ENCODE data around the gene REXO4.
A peak's percentile ranks its signal among the peaks of the same experiment; 100 is the strongest.

The REXO4 gene

GRCh38 chr9:133457748-133458147 is 39.9 kb upstream of the REXO4 start:
- no peak for DNase-seq (ENCODE audit: low spot score)
- no peak overlapping the region for H2BK12ac ChIP-seq (ENCODE audit: low read length)
- H3K79me1 ChIP-seq (ENCODE audit: low read depth, low read length) = peaks cover 14% of the 10 kb centered on the region
- WGBS, 2 donors (ENCODE audit: extremely low coverage in 2 of 2, insufficient read length in 2 of 2, insufficient replicate concordance in 1 of 2) = no CpG with 5 or more reads among the region's 11 CpGs
- H2BK120ac ChIP-seq (ENCODE audit: low read depth, low read length) = no peak overlapping the region
- no peak overlapping the region for H3K4me2 ChIP-seq (ENCODE audit: insufficient read depth, low read length, poor library complexity, severe bottlenecking)
- no peak overlapping the region for H2AFZ ChIP-seq (ENCODE audit: low read length)
- H4K8ac ChIP-seq (ENCODE audit: low read depth, low read length) = no peak overlapping the region
- H3K18ac ChIP-seq (ENCODE audit: low read length) = no peak overlapping the region
- H3K23ac ChIP-seq (ENCODE audit: low read depth, low read length, poor library complexity) = no peak overlapping the region
- H3K36me3 ChIP-seq (replicated peaks in 1 of 2; ENCODE audit: control insufficient read depth in 2 of 2, insufficient read depth in 2 of 2, low read length in 2 of 2) = peaks cover 0 to 2% of the 10 kb centered on the region in 2 donors
- H2BK15ac ChIP-seq (ENCODE audit: low read length) = no peak overlapping the region
- no peak overlapping the region for H3K14ac ChIP-seq (ENCODE audit: low read length)
- no peak overlapping the region for H3K9ac ChIP-seq (ENCODE audit: low read depth, low read length, poor library complexity)
- H3K4me3 ChIP-seq (ENCODE audit: low read length in 2 of 2) = no peak overlapping the region
- no peak overlapping the region for H4K91ac ChIP-seq (ENCODE audit: low read depth, low read length, poor library complexity)
- H3K4me1 ChIP-seq (ENCODE audit: control insufficient read depth in 2 of 2, insufficient read depth in 1 of 2, low read depth in 1 of 2, low read length in 2 of 2) = peaks cover 10 to 21% of the 10 kb centered on the region in 2 donors
- H2AK5ac ChIP-seq (ENCODE audit: low read depth, low read length) = no peak overlapping the region
- no peaks in the 10 kb centered on the region for H3K9me3 ChIP-seq (replicated peaks in 1 of 2; ENCODE audit: control insufficient read depth in 2 of 2, insufficient read depth in 1 of 2, low read depth in 1 of 2, low read length in 2 of 2)
- H3K27ac ChIP-seq (replicated peaks; ENCODE audit: low read length) = no peak overlapping the region
- H2BK5ac ChIP-seq (ENCODE audit: low read length) = no peak overlapping the region
- H3K4ac ChIP-seq (ENCODE audit: low read length) = no peak overlapping the region
- peaks cover 0 to 2% (median 0%) of the 10 kb centered on the region in 3 experiments for H3K27me3 ChIP-seq (ENCODE audit: control insufficient read depth in 3 of 3, insufficient read depth in 3 of 3, low read depth in 1 of 3, low read length in 3 of 3)

GRCh38 chr9:133457233-133457632 is 39.4 kb upstream of the REXO4 start:
- peaks cover 0 to 2% of the 10 kb centered on the region in 2 donors for H3K36me3 ChIP-seq (replicated peaks in 1 of 2; ENCODE audit: control insufficient read depth in 2 of 2, insufficient read depth in 2 of 2, low read length in 2 of 2)
- no peak overlapping the region for H4K8ac ChIP-seq (ENCODE audit: low read depth, low read length)
- H2BK15ac ChIP-seq (ENCODE audit: low read length) = no peak overlapping the region
- no peak overlapping the region for H3K9ac ChIP-seq (ENCODE audit: low read depth, low read length, poor library complexity)
- no peak overlapping the region for H2BK120ac ChIP-seq (ENCODE audit: low read depth, low read length)
- WGBS, 2 donors (ENCODE audit: extremely low coverage in 2 of 2, insufficient read length in 2 of 2, insufficient replicate concordance in 1 of 2) = no CpG with 5 or more reads among the region's 13 CpGs
- no peak overlapping the region for H3K4me2 ChIP-seq (ENCODE audit: insufficient read depth, low read length, poor library complexity, severe bottlenecking)
- no peak overlapping the region for H2AK5ac ChIP-seq (ENCODE audit: low read depth, low read length)
- no peaks in the 10 kb centered on the region for H3K9me3 ChIP-seq (replicated peaks in 1 of 2; ENCODE audit: control insufficient read depth in 2 of 2, insufficient read depth in 1 of 2, low read depth in 1 of 2, low read length in 2 of 2)
- H3K14ac ChIP-seq (ENCODE audit: low read length) = no peak overlapping the region
- H3K23ac ChIP-seq (ENCODE audit: low read depth, low read length, poor library complexity) = no peak overlapping the region
- H3K4ac ChIP-seq (ENCODE audit: low read length) = no peak overlapping the region
- no peak overlapping the region for H2BK12ac ChIP-seq (ENCODE audit: low read length)
- no peak overlapping the region for H4K91ac ChIP-seq (ENCODE audit: low read depth, low read length, poor library complexity)
- H3K27ac ChIP-seq (replicated peaks; ENCODE audit: low read length) = no peak overlapping the region
- no peak overlapping the region for H2AFZ ChIP-seq (ENCODE audit: low read length)
- peak overlapping the region; percentile 75 for H2BK5ac ChIP-seq (ENCODE audit: low read length)
- H3K79me1 ChIP-seq (ENCODE audit: low read depth, low read length) = peaks cover 12% of the 10 kb centered on the region
- H3K18ac ChIP-seq (ENCODE audit: low read length) = peak overlapping the region; percentile 71
- H3K4me3 ChIP-seq (ENCODE audit: low read length in 2 of 2) = no peak overlapping the region
- peaks cover 10 to 18% of the 10 kb centered on the region in 2 donors for H3K4me1 ChIP-seq (ENCODE audit: control insufficient read depth in 2 of 2, insufficient read depth in 1 of 2, low read depth in 1 of 2, low read length in 2 of 2)
- H3K27me3 ChIP-seq (ENCODE audit: control insufficient read depth in 3 of 3, insufficient read depth in 3 of 3, low read depth in 1 of 3, low read length in 3 of 3) = peaks cover 0 to 2% (median 0%) of the 10 kb centered on the region in 3 experiments
- no peak for DNase-seq (ENCODE audit: low spot score)

GRCh38 chr9:133456409-133456808 is 38.6 kb upstream of the REXO4 start:
- Histone ChIP-seq H3K23ac (ENCODE audit: low read depth, low read length, poor library complexity) (peak overlapping the region; percentile 73), H4K8ac (ENCODE audit: low read depth, low read length) (peak overlapping the region; percentile 43), H3K9me3 (replicated peaks in 1 of 2; ENCODE audit: control insufficient read depth in 2 of 2, insufficient read depth in 1 of 2, low read depth in 1 of 2, low read length in 2 of 2) (no peaks in the 10 kb centered on the region), H3K27ac (replicated peaks; ENCODE audit: low read length) (no peak overlapping the region), H3K27me3 (ENCODE audit: control insufficient read depth in 3 of 3, insufficient read depth in 3 of 3, low read depth in 1 of 3, low read length in 3 of 3) (peaks cover 0 to 2% (median 0%) of the 10 kb centered on the region in 3 experiments), H2BK12ac (ENCODE audit: low read length) (no peak overlapping the region), H3K36me3 (replicated peaks in 1 of 2; ENCODE audit: control insufficient read depth in 2 of 2, insufficient read depth in 2 of 2, low read length in 2 of 2) (no peaks in the 10 kb centered on the region), H3K18ac (ENCODE audit: low read length) (no peak overlapping the region), H3K9ac (ENCODE audit: low read depth, low read length, poor library complexity) (peak overlapping the region; percentile 63), H2AFZ (ENCODE audit: low read length) (no peak overlapping the region), H2BK15ac (ENCODE audit: low read length) (no peak overlapping the region), H3K4me1 (ENCODE audit: control insufficient read depth in 2 of 2, insufficient read depth in 1 of 2, low read depth in 1 of 2, low read length in 2 of 2) (peaks cover 10 to 17% of the 10 kb centered on the region in 2 donors), H2BK5ac (ENCODE audit: low read length) (peak overlapping the region; percentile 75), H4K91ac (ENCODE audit: low read depth, low read length, poor library complexity) (no peak overlapping the region), H2AK5ac (ENCODE audit: low read depth, low read length) (peak overlapping the region; percentile 88), H3K4me2 (ENCODE audit: insufficient read depth, low read length, poor library complexity, severe bottlenecking) (no peak overlapping the region), H3K79me1 (ENCODE audit: low read depth, low read length) (peaks cover 7% of the 10 kb centered on the region), H3K4me3 (ENCODE audit: low read length in 2 of 2) (no peak overlapping the region), H3K14ac (ENCODE audit: low read length) (no peak overlapping the region), H2BK120ac (ENCODE audit: low read depth, low read length) (peak overlapping the region; percentile 87), H3K4ac (ENCODE audit: low read length) (peak overlapping the region; percentile 37)
- no peak for DNase-seq (ENCODE audit: low spot score)
- WGBS, 2 donors (ENCODE audit: extremely low coverage in 2 of 2, insufficient read length in 2 of 2, insufficient replicate concordance in 1 of 2) = no CpG with 5 or more reads among the region's 9 CpGs

GRCh38 chr9:133455936-133456335 is 38.1 kb upstream of the REXO4 start:
- no peak overlapping the region for H3K4ac ChIP-seq (ENCODE audit: low read length)

More at GRCh38 chr9:133455936-133456335, 38.1 kb upstream of the REXO4 start:
- H2AK5ac ChIP-seq (ENCODE audit: low read depth, low read length) = peak overlapping the region; percentile 90
- no peak overlapping the region for H3K4me2 ChIP-seq (ENCODE audit: insufficient read depth, low read length, poor library complexity, severe bottlenecking)
- no peaks in the 10 kb centered on the region for H3K36me3 ChIP-seq (replicated peaks in 1 of 2; ENCODE audit: control insufficient read depth in 2 of 2, insufficient read depth in 2 of 2, low read length in 2 of 2)
- no CpG with 5 or more reads among the region's 11 CpGs for WGBS, 2 donors (ENCODE audit: extremely low coverage in 2 of 2, insufficient read length in 2 of 2, insufficient replicate concordance in 1 of 2)
- H2BK12ac ChIP-seq (ENCODE audit: low read length) = peak overlapping the region; percentile 58
- no peak for DNase-seq (ENCODE audit: low spot score)
- no peak overlapping the region for H3K27ac ChIP-seq (replicated peaks; ENCODE audit: low read length)
- H2BK15ac ChIP-seq (ENCODE audit: low read length) = no peak overlapping the region
- H3K4me3 ChIP-seq (ENCODE audit: low read length in 2 of 2) = no peak overlapping the region
- H3K9ac ChIP-seq (ENCODE audit: low read depth, low read length, poor library complexity) = peak overlapping the region; percentile 21
- peak overlapping the region; percentile 57 for H3K18ac ChIP-seq (ENCODE audit: low read length)
- peaks cover 0 to 2% (median 0%) of the 10 kb centered on the region in 3 experiments for H3K27me3 ChIP-seq (ENCODE audit: control insufficient read depth in 3 of 3, insufficient read depth in 3 of 3, low read depth in 1 of 3, low read length in 3 of 3)
- H4K8ac ChIP-seq (ENCODE audit: low read depth, low read length) = peak overlapping the region; percentile 43
- no peak overlapping the region for H2BK5ac ChIP-seq (ENCODE audit: low read length)
- H3K4me1 ChIP-seq (ENCODE audit: control insufficient read depth in 2 of 2, insufficient read depth in 1 of 2, low read depth in 1 of 2, low read length in 2 of 2) = peaks cover 5 to 13% of the 10 kb centered on the region in 2 donors
- no peaks in the 10 kb centered on the region for H3K9me3 ChIP-seq (replicated peaks in 1 of 2; ENCODE audit: control insufficient read depth in 2 of 2, insufficient read depth in 1 of 2, low read depth in 1 of 2, low read length in 2 of 2)
- H4K91ac ChIP-seq (ENCODE audit: low read depth, low read length, poor library complexity) = no peak overlapping the region
- peak overlapping the region; percentile 87 for H2BK120ac ChIP-seq (ENCODE audit: low read depth, low read length)
- no peak overlapping the region for H3K23ac ChIP-seq (ENCODE audit: low read depth, low read length, poor library complexity)
- peaks cover 4% of the 10 kb centered on the region for H3K79me1 ChIP-seq (ENCODE audit: low read depth, low read length)
- no peak overlapping the region for H2AFZ ChIP-seq (ENCODE audit: low read length)
- no peak overlapping the region for H3K14ac ChIP-seq (ENCODE audit: low read length)
